NCI-H2107 treated with DMSO at 0.1 percent for 48 hours (cell line): ENCODE measurements around the gene MSH4.
A peak's percentile ranks its signal among the peaks of the same experiment; 100 is the strongest.
"Not testable (repeated sequence)": the region's sequence is repeated elsewhere in the genome, so short reads cannot be mapped to it uniquely, and the experiment has no call there.

Experiments used
- DNase-seq: peaks from one replicate; lab custom pipeline; 2025; ENCODE audit not compliant: unreplicated experiment; lab: John Stamatoyannopoulos, UW

MSH4 gene

GRCh38 chr1:75795703-75796193 is 934 bp upstream of the MSH4 start:
- no peak for DNase-seq

- DNase-seq = no peak
These were observed 549 bp downstream of the MSH4 start for GRCh38 chr1:75797273-75797588.

- DNase-seq = no peak
These were observed 1.0 kb downstream of the MSH4 start for GRCh38 chr1:75797606-75798216.

DNA sequence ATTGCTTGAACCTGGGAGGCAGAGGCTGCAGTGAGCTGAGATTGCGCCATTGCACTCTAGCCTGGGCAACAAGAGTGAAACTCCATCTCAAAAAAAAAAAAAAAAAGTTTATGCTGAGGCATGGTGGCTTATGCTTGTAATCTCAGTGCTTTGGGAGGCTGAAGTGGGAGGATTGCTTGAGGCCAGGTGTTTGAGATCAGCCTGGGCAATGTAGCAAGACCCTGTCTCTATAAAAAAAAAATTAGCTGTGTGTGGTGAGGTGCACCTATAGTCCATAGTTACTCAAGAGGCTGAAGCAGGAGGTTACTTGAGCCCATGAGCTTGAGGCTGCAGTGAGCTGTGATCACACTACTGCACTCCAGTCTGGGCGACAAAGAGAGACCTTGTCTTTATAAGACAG is 4.8 kb downstream of the MSH4 start:
- DNase-seq = not testable (repeated sequence)

DNA sequence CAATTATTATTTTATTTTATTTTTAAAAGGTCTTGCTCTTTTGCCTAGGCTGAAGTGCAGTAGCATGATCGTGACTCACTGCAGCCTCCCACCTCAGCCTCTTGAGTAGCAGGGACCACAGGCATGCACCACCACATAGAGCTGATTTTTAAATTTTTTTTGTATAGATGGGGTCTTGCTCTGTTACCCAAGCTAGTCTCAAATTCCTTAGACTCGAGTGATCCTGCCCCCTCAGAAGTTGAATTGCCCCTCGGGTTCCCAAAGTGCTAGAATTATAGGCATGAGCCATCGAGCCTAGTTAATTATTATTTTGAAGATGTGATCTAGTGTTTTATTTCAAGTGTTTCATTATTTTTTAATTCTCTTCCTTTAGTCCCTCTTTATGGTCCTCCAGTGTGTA is 12.2 kb downstream of the MSH4 start:
- DNase-seq = no peak

- not testable (repeated sequence) for DNase-seq
These were observed 13.4 kb downstream of the MSH4 start for GRCh38 chr1:75810113-75810512.

DNA sequence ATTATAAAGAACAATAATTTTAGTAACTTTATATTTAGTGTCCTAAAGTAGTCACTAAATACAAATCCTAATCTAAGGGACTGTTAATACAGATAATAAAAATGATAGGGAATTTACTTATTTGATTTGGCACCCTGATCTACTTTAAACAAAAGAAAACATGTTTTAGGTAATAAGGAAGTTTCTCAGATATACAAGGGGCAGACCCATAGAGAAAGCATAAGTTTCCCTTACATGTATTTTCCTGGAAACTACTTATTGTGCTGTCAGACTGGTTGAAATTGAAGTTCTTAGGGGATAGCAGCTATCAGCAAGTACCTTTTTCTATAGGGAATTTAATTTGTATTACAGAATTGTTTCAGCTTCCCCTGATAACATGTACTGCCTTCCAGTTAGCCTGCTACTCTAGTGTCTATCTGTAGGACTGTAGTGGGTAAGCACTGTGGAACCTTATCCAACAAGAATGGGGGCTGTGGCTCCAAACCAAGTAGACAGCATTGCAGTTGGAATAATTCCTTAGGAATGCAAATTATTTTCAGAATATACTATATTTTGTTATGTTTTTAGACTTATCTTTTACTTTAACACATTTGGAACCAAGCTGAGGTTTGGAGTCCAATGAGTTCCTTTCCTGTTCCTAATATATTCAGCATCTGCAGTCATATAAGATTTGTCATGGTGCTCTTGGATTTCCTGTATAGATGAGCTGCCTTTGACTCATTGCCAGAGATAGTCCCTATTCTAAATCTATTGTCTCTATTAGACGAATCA is 14.7 kb downstream of the MSH4 start:
- no peak for DNase-seq

GRCh38 chr1:75812065-75812464 is 15.4 kb downstream of the MSH4 start:
- DNase-seq = no peak

GRCh38 chr1:75823596-75823995 is 26.9 kb downstream of the MSH4 start:
- not testable (repeated sequence) for DNase-seq

DNA sequence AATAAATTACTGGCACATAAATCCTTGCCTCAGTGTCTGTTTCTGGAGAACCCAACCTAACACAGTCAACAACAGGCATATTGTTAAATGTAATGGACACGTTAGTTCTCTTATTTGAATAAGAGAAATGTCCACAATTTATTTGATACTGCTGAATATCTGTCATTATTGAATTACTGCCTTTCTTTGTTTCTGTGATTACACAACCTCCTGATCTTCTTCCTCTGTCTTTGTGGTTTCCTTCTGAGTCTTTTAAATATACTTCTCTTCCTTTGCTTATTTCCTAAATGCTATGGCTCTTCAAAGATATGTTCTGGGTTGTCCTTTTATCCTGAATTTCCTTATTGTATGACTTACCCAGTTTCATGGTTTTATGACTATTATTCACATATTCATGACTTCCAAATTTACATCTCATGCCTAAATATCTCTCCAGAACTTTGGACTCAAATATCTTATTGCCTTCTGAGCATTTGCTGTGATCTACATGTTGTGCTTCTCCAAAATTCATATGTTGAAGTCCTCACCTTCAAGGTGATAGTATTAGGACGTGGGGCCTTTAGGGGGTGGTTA is 39.9 kb downstream of the MSH4 start:
- no peak for DNase-seq

DNA sequence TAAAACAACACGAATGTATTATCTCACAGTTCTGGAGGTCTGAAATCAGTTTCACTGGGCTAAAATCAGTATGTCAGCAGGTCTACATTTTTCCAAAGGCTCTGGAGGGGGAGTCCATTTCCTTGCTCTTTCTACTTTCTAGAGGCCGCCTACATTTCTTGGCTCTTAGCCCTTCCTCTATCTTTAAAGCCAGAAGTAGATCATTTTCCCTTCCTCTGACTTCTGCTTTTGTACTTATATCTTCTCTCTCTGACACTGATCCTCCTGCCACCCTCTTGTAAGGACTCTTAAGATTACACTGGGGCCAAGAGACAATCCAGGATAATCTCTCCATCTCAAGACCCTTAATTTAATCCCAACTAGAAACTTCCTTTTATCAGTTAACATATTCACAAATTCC is 41.4 kb downstream of the MSH4 start:
- DNase-seq = no peak

- no peak for DNase-seq
These were observed 44.7 kb downstream of the MSH4 start for GRCh38 chr1:75841421-75841820.

DNA sequence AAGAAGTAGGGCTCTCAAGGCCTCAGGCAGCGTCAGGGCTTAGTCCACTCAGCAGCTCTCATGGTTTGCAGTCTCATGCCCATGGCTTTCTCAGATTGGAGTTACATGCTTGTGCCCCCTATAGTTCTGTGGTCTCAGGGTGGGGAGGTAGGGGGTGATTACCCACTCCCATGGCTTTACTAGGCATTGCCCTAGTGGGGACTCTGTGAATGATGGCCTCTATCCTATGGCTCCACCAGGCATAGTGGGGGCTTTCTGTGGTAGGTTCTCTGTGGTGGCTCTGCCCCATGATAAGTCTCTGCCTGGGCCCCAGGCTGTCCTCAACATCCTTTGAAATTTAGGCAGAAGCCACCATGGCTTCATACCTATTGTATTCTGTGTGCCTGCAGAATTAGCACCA is 48.9 kb downstream of the MSH4 start:
- no peak for DNase-seq

DNA sequence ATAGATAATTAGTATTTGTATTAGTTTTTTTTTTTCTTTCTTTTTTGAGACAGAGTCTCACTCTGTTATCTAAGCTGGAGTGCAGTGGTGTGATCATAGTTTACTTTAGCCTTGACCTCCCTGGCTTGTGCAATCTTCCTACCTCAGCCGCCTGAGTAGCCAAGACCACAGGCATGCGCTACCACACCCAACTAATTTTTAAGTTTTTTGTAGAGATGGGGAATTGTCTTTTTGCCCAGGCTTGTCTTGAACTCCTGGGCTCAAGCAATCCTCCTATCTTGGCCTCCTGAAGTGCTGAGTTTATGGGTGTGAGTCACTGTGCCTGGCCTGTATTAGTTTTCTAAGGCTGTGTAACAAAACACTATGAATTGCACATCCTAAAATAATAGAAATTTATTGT is 58.3 kb downstream of the MSH4 start:
- no peak for DNase-seq

DNA sequence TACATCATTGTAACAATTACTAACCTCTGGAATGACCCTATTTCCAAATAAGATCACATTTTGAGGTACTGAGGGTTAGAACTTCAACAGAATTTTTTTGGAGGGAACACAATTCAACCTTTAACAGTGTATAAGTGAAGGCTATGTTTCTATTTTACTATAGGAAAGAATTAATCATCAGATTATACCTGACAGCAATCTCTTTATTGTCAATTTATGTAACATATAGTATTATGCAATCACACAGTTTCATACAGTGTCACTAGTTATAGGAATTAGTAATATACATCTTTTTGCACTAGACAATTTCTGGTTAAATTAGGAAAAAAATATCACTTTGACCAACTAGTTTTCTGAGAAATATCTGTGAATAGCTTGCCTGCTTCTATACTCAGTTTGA is 59.1 kb downstream of the MSH4 start:
- no peak for DNase-seq

DNA sequence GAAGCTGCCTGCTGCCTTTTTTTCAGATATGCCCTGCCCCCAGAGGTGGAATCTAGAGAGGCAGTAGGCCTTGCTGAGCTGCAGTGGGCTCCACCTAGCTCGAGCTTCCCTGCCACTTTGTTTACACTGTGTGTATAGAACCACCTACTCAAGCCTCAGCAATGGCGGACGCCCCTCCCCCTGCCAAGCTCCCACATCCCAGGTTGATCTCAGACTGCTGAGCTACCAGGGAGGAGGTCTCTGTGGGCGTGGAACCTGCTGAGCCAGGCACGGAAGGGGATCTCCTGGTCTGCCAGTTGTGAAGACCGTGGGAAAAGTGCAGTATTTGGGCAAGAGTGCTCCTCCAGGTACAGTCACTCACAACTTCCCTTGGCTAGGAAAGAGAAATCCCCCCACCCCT is 65.1 kb downstream of the MSH4 start:
- no peak for DNase-seq

- DNase-seq = no peak
These were observed 74.3 kb downstream of the MSH4 start for GRCh38 chr1:75870951-75871350.

DNA sequence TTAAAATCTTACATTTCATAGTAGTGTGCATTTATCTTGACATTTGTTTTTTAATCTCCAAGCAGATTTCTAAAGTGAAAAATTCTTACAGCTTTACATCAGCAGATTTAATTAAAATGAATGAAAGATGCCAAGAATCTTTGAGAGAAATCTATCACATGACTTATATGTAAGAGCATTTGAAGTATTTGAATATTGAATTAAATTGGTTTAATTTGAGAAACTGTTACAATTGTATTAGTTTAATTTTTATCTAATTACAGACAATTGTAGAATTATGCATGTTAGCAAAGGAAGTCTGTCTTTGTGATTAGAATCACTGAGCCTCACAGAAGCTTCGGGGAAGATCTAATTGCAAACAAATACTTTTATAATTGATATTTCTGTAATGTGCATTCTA is 83.3 kb downstream of the MSH4 start:
- DNase-seq = no peak

DNA sequence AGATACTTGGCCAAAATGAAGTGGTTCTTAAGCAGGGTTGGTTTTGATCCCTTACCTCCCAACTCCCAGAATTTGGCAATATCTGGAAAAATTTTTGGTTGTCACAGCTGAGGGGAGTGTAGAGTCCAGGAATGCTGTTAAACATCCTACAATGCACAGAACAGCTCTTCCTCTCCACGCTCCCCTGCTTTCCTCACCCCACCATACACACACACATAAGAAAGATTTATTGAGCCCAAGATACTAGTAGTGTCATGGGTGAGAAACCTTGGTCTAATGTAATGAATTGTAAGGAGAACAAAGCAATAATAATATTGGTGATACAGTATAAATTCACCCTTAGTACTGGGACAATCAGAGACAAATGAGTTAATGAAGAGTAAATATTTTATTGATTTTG is 87.8 kb downstream of the MSH4 start:
- DNase-seq = no peak

GRCh38 chr1:75901371-75901770 is 104.7 kb downstream of the MSH4 start:
- DNase-seq = no peak

GRCh38 chr1:75908717-75909152 is 112.1 kb downstream of the MSH4 start:
- peak; percentile 2 for DNase-seq

DNA sequence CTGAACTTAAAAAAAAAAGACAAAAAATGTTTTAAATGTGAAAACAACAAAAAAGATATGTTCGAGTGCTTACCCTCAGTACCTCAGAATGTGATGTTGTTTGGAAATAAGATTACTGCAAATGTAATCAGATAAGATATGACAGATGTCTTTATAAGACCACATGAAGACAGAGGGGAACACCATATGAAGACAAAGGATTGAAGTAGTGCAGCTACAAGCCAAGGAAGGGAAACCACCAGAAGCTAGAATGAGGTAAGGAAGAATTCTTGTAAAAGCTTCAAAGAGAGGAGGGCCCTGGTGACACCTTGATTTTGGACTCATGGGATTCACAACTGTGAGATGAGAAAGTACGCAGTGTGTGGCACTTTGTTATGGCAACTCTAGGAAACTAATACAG is 120.2 kb downstream of the MSH4 start:
- no peak for DNase-seq
